VCaP (cell line): ENCODE results near the gene TBC1D4.
"Not testable (repeated sequence)": the region's sequence is repeated elsewhere in the genome, so short reads cannot be mapped to it uniquely, and the experiment has no call there.

Source experiments
- H3K27ac ChIP-seq: fragments of 450-650 bp; 2 replicates; pipeline ENCODE4 v1.5.1; 2017
- TF ChIP-seq, protein P1 (sequence below): fragments of 450-650 bp; conservative IDR thresholded peaks from 2 replicates; pipeline ENCODE4 v1.5.1; 2017; ENCODE audit warnings: mild to moderate bottlenecking, moderate library complexity

Gene TBC1D4

DNA sequence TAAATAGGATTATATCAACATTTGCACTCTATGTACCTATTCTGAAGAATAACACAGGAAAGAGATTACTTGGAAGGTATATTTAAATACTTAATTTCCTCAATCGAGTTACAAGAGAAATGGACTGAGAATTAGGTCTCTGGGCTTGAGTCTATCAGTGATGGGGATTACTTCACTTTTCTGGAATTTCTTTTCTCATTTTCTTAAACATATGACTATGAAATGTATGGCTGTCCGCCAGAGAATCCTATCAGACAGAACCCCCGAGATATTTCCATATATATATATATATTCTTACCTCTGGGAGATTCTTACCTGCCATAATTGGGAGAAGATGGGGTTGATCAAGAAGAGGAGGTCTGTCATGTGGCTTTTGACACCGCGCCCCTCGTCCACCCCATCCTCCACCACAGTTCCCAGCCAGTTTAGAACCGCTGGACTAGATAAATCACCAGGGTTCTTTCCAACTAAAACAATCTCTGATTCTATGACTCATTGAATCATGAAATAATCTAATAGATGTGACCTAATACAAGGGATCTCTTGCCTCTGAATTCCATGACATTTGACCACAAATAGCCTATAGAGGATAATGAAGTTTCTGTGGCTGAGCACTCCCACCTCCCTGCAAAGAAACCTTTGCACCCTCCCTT lies 231.3 kb downstream of the TBC1D4 start:
- TF ChIP-seq, protein P1, sequence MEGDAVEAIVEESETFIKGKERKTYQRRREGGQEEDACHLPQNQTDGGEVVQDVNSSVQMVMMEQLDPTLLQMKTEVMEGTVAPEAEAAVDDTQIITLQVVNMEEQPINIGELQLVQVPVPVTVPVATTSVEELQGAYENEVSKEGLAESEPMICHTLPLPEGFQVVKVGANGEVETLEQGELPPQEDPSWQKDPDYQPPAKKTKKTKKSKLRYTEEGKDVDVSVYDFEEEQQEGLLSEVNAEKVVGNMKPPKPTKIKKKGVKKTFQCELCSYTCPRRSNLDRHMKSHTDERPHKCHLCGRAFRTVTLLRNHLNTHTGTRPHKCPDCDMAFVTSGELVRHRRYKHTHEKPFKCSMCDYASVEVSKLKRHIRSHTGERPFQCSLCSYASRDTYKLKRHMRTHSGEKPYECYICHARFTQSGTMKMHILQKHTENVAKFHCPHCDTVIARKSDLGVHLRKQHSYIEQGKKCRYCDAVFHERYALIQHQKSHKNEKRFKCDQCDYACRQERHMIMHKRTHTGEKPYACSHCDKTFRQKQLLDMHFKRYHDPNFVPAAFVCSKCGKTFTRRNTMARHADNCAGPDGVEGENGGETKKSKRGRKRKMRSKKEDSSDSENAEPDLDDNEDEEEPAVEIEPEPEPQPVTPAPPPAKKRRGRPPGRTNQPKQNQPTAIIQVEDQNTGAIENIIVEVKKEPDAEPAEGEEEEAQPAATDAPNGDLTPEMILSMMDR: no peak
- no peak overlapping the region for H3K27ac ChIP-seq

DNA sequence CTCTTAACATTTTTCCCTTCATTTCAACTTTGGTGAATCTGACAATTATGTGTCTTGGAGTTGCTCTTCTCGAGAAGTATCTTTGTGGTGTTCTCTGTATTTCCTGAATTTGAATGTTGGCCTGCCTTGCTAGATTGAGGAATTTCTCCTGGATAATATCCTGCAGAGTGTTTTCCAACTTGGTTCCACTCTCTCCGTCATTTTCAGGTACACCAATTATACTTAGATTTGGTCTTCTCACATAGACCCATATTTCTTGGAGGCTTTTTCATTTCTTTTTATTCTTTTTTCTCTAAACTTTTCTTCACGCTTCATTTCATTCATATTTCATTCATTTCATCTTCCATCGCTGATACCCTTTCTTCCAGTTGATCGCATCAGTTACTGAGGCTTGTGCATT lies 236.4 kb downstream of the TBC1D4 start:
- H3K27ac ChIP-seq: not testable (repeated sequence)

DNA sequence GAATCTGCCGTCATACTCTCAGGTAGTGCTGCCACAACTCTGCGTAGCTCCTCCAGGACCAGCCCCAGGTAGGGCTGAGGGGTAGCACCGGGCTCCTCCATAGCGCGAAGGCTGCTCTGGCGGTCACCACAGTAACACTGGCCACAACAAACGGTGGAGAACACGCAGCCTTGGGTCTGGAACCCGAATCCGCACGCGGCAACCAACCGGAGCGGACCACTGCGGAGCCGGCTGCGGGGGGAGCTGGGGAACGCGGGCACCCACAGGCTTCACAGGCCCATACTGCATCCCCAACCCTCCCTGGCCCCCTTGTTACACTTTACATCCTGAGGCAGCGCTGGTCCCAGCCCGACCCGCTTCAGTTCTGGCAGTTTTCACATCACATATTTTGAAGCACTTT lies 241.7 kb downstream of the TBC1D4 start:
- not testable (repeated sequence) for H3K27ac ChIP-seq

DNA sequence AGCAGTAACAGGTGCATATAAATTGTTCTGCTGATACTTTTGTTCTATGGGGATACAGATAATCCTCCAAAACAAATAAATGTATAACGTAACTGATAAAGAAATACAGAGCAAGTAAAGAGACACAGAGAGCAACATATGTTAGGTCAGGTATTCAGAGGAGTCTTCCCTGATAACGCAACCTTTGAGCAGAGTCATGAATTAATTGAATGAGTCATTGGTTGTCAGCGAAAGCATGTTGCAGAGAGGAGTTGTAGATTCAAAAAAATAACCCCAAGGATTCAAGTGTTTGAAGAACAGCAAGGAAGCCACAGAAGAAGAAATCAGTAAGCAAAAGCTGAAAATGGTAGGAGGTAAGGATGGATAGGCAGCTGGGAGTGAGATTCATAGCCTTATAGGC lies 245.2 kb downstream of the TBC1D4 start:
- TF ChIP-seq, protein P1: no peak
- H3K27ac ChIP-seq: no peak overlapping the region
